Right renal cortex interstitium (tissue), 3 donors: ENCODE results near the gene USP9Y. TPM values are rescaled to one million over a fixed set of nuclear protein-coding genes. Genes with fewer than 3 reads are reported as not detected.

Experiments used
- DNase-seq, 3 donors: peaks; one replicate each; pipeline ENCODE4 v3.0.0-alpha.2; 2013; ENCODE audit warnings: low read depth in 3 of 3, low spot score in 2 of 3
- polyA plus RNA-seq, 3 donors: library from polyadenylated mRNA; unstranded; fragments of 120-200 nt; gene quantifications; one replicate each; pipeline ENCODE4 v1.2.1, GENCODE V29; 2013; ENCODE audit not compliant: insufficient read length in 3 of 3

The USP9Y gene
- polyA plus RNA-seq, 3 donors: 43.5 to 45.1 (median 44.2) TPM

- no peak for DNase-seq
These were observed 64.9 kb downstream of the USP9Y start for GRCh38 chrY:12765976-12766375.

GRCh38 chrY:12784521-12784920 lies 83.5 kb downstream of the USP9Y start:
- no peak for DNase-seq

- no peak for DNase-seq
These were observed 93.0 kb downstream of the USP9Y start for GRCh38 chrY:12793999-12794398.

GRCh38 chrY:12808046-12808445 lies 107.0 kb downstream of the USP9Y start:
- no peak for DNase-seq

GRCh38 chrY:12809034-12809433 lies 108.0 kb downstream of the USP9Y start:
- DNase-seq: no peak

- DNase-seq: no peak
These were observed 122.4 kb downstream of the USP9Y start for GRCh38 chrY:12823408-12823807.

- no peak for DNase-seq
These were observed 125.8 kb downstream of the USP9Y start for GRCh38 chrY:12826791-12827190.

- DNase-seq: no peak
These were observed 132.3 kb downstream of the USP9Y start for GRCh38 chrY:12833284-12833683.

- DNase-seq: no peak
These were observed 136.5 kb downstream of the USP9Y start for GRCh38 chrY:12837550-12837949.

GRCh38 chrY:12841368-12841767 lies 140.3 kb downstream of the USP9Y start:
- DNase-seq: no peak

GRCh38 chrY:12846793-12847192 lies 145.8 kb downstream of the USP9Y start:
- DNase-seq: no peak

GRCh38 chrY:12855791-12856275 lies 154.8 kb downstream of the USP9Y start:
- DNase-seq: no peak

- no peak for DNase-seq
These were observed 166.9 kb downstream of the USP9Y start for GRCh38 chrY:12867960-12868359.

- no peak for DNase-seq
These were observed 195.9 kb downstream of the USP9Y start for GRCh38 chrY:12896973-12897372.

GRCh38 chrY:12898604-12899003 lies 197.6 kb downstream of the USP9Y start:
- no peak for DNase-seq

- peak; percentile 75 to 85 (median 83) for DNase-seq
These were observed 203.8 kb downstream of the USP9Y start, which contains the start of gene DDX3Y for GRCh38 chrY:12904618-12905516. DDX3Y (plus strand) TSS chrY:12904868; CDS start chrY:12904937, 69 bp downstream.

GRCh38 chrY:12905517-12905872 lies 204.5 kb downstream of the USP9Y start:
- DNase-seq: peak; percentile 61 to 63 (median 63)

- DNase-seq: peak in 1 of 3 donors; percentile 36
These were observed 204.9 kb downstream of the USP9Y start for GRCh38 chrY:12905895-12906294.
